Muscle layer of duodenum (tissue), 2 donors: ENCODE data around the gene NOS2.
"Not testable (repeated sequence)": the region's sequence is repeated elsewhere in the genome, so short reads cannot be mapped to it uniquely, and the experiment has no call there.

Experiments
- H3K27ac ChIP-seq: one replicate; pipeline ENCODE4 v1.7.0; 2013; ENCODE audit warnings: mild to moderate bottlenecking, low read length
- H3K27me3 ChIP-seq: one replicate; pipeline ENCODE4 v1.7.0; 2013; ENCODE audit warnings: low read depth, mild to moderate bottlenecking, control low read depth, low read length
- H3K36me3 ChIP-seq, 2 donors: one replicate each; pipeline ENCODE4 v1.7.0; 2013; ENCODE audit warnings: low read length in 2 of 2, control low read depth in 1 of 2, mild to moderate bottlenecking in 1 of 2; ENCODE audit not compliant: insufficient read depth in 2 of 2, control insufficient read depth in 1 of 2
- H3K4me1 ChIP-seq, 2 donors: one replicate each; pipeline ENCODE4 v1.7.0; 2013; ENCODE audit warnings: low read length in 2 of 2, mild to moderate bottlenecking in 2 of 2, control low read depth in 1 of 2, moderate library complexity in 1 of 2; ENCODE audit not compliant: insufficient read depth in 2 of 2, control insufficient read depth in 1 of 2
- H3K4me3 ChIP-seq, 2 donors: one replicate each; pipeline ENCODE4 v1.7.0; 2013; ENCODE audit warnings: low read length in 2 of 2, low read depth in 1 of 2, mild to moderate bottlenecking in 1 of 2
- H3K9me3 ChIP-seq, 2 donors: one replicate each; pipeline ENCODE4 v1.7.0; 2013; ENCODE audit warnings: low read length in 2 of 2, control low read depth in 1 of 2, mild to moderate bottlenecking in 1 of 2; ENCODE audit not compliant: control insufficient read depth in 1 of 2
- donor health status: healthy.

NOS2 gene

DNA sequence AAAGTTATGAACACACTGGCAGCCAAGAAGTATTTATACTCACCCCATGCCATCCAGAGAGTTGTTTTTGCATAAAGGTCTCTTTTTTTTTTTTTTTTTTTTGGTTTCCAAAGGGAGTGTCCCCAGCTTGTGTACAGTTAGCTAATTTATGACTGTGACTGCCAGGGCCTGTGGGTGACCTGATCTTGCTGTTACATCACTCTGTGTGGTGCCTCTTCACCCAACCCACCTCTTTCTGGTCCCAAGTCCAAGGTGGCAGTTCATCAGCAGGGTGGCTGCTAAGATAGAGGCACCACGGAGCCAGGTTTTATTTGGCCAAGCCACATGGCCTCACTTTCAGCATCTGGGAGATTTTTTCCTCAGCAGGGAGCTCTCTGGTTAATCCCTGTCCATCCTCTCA, at the start of gene NOS2:
Gene NOS2, minus strand, starts transcription at position 8 of the 400 bp plus-strand sequence. CDS start 1,720 bp downstream, outside the sequence.
- Histone ChIP-seq H3K27me3 (no peaks in the 10 kb centered on the region), H3K4me1 (no peaks in the 10 kb centered on the region), H3K4me3 (peak within 1 kb of the TSS in 1 of 2 donors; percentile 1), H3K9me3 (no peaks in the 10 kb centered on the region), H3K27ac (peak within 1 kb of the TSS; percentile 18), H3K36me3 (no peaks in the 10 kb centered on the region)

DNA sequence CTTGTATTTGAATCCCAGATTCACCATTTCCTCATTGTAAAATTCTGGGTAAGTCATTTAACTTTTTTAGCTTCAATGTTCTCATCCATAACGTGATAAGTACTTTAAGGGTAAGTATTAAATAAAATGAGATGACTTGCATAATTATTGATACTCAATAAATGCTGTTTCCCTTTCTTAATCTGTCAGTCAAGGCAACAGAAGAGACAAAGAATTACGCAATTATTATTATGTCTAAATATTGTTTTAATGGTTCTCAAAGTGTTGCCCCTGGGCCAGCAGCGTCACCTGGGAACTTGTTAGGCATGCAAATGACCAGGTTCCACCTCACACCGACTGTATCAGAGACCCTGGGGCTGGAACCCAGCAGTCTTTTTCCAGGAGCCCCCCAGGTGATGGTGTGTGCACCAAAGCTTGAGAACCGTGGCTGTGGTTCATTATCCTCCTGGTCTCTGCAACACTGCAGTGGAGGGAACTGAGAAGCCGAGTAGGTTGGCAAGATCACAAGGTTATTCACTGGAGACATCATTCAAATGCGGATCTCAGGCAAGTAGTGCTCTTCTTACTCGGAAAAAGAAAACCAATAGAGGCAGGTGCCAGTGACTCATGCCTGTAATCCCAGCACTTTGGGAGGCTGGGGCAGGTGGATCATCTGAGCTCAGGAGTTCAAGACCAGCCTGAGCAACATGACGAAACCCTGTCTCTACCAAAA, 49.3 kb upstream of the NOS2 start:
- no peaks in the 10 kb centered on the region for H3K4me1 ChIP-seq
- no peaks in the 10 kb centered on the region for H3K27me3 ChIP-seq
- H3K9me3 ChIP-seq = no peaks in the 10 kb centered on the region
- no peak overlapping the region for H3K4me3 ChIP-seq
- H3K27ac ChIP-seq = no peak overlapping the region
- H3K36me3 ChIP-seq = no peaks in the 10 kb centered on the region

DNA sequence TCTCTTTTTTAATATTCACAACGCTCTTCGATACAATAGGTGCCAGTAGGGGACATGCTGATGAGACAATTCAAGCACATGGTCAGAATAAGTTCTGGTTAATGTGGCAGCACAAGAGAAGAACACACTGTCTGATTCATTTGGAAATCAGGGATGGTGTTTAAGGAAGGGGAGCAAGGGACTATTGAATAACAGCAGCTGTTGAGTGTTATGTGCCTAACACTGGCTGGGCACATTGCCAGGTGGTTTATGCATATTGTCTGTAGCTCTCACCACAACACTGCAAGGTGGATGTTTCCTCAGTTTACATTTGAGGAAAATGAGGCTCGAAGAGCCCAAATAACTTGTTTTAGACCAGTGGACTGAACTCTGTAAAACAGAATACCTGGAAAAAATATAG, 48.6 kb upstream of the NOS2 start:
- no peaks in the 10 kb centered on the region for H3K4me1 ChIP-seq
- H3K27me3 ChIP-seq = no peaks in the 10 kb centered on the region
- H3K27ac ChIP-seq = no peak overlapping the region
- H3K9me3 ChIP-seq = no peaks in the 10 kb centered on the region
- H3K36me3 ChIP-seq = no peaks in the 10 kb centered on the region
- no peak overlapping the region for H3K4me3 ChIP-seq

DNA sequence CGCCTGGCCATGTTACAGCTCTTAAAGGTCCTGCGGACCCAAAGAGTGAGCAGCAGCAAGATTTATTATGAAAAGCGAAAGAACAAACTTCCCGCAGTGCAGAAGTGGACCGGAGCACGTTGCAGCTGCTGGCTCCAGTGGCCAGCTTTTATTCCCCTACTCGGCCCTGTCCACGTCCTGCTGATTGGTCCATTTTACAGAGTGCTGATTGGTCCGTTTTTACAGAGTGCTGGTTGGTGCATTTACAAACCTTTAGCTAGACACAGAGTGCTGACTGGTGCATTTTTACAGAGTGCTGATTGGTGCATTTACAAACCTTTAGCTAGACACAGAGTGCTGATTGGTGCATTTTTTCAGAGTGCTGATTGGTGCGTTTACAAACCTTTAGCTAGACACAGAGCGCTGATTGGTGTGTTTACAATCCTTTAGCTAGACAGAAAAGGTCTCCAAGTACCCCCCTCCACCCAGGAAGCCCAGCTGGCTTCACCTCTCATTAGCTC, 46.5 kb upstream of the NOS2 start:
- H3K36me3 ChIP-seq, H3K27me3 ChIP-seq, H3K9me3 ChIP-seq, H3K27ac ChIP-seq, H3K4me1 ChIP-seq, H3K4me3 ChIP-seq: not testable (repeated sequence)

DNA sequence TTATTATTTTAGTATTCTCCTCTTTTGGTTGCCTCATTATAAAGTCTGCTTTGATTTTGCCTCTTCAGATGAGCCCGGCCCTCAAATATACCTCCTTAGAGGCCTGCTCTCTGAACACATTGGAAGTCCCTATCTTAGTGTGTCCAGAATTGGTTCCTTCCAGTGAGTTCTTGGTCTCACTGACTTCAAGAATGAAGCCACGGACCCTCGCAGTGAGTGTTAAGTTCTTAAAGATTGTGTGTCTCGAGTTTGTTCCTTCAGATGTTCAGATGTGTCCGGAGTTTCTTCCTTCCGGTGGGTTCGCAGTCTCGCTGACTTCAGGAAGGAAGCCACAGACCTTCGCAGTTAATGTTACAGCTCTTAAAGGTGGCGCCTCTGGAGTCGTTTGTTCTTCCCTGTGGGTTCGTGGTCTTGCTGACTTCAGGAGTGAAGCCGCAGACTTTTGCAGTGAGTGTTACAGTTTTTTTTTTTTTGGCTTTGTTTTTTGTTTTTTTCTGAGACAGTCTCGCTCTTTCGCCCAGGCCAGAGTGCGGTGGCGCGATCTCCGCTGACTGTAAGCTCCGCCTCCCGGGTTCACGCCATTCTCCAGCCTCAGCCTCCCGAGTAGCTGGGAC, 45.8 kb upstream of the NOS2 start:
- H3K4me3 ChIP-seq = no peak overlapping the region

DNA sequence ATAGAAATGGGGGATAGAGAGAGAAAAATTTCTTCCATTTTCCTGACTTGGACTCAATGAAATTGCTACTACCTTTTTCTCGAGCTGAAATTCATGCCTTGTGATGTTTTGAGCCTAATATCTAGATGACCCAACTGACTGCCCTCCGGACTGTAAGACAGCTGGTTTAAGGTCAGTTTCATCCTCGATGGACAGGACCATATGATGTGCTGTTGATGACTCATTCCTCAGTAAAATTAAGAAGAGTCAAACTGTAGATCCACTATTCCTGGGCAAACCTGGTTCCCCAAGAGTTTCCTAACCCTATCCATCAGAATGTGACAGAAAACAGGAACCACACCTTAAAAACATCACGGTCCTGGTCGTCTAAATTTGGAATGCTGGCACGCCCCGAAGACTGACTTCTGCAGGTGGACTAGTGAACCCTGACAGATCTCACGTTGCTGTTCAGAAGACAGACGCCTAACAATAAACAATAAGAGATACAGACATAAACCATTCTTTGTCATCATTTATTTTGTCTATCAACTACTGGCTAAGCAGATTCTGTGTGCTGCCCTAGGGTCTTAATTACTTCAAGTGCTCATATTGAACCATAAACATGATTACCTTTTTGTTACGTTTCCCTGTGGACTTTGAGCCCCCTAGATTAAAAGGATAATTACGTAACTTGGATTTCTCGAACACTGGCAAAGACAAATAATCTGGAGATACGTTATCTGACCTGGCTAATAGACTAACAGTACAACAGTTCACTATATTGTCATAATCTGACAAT, 45.1 kb upstream of the NOS2 start:
- no peaks in the 10 kb centered on the region for H3K36me3 ChIP-seq
- no peak overlapping the region for H3K4me3 ChIP-seq
- no peaks in the 10 kb centered on the region for H3K9me3 ChIP-seq
- no peak overlapping the region for H3K27ac ChIP-seq
- no peaks in the 10 kb centered on the region for H3K4me1 ChIP-seq
- H3K27me3 ChIP-seq = no peaks in the 10 kb centered on the region

More for the DNA sequence above, 45.8 kb upstream of the NOS2 start:
- Histone ChIP-seq H3K4me1 (no peaks in the 10 kb centered on the region), H3K36me3 (no peaks in the 10 kb centered on the region), H3K9me3 (no peaks in the 10 kb centered on the region), H3K27me3 (no peaks in the 10 kb centered on the region), H3K27ac (no peak overlapping the region)

DNA sequence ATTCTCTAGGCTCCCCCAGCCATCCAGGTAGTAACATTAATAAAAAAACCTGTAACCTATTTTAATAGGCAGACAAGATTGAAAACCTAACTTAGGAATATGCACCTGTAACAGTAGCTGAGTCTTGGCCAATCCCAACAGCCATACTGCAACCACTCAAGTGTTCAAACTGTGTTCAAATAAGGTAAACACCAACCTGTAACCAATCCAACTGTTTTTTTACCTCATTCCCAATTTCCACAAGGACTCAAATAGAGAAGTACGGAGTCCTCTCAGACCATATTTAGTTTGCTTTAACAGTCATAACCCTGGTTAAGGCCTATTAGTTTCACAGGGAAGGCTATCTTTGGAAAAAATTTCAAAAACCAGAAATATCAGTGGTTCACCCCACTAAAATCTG, 40.4 kb upstream of the NOS2 start:
- H3K9me3 ChIP-seq = no peaks in the 10 kb centered on the region
- H3K27me3 ChIP-seq = no peaks in the 10 kb centered on the region
- no peak overlapping the region for H3K4me3 ChIP-seq
- H3K36me3 ChIP-seq = no peaks in the 10 kb centered on the region
- H3K27ac ChIP-seq = no peak overlapping the region
- H3K4me1 ChIP-seq = no peaks in the 10 kb centered on the region

DNA sequence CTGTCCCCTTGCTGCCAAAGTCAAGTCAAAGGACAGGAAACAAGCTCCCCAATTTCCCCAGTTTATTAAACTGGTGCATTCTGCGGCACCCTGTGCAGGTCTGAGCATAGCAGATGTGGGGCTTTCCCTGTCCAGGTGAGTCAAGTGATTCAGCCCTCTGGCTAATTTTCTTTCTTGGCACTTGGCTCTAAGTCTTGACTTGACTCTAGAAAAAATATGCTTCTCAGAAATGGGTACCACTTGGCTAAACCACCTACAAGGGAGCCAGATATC, 40.0 kb upstream of the NOS2 start:
- H3K27ac ChIP-seq, H3K36me3 ChIP-seq, H3K9me3 ChIP-seq, H3K4me3 ChIP-seq, H3K4me1 ChIP-seq, H3K27me3 ChIP-seq: not testable (repeated sequence)

DNA sequence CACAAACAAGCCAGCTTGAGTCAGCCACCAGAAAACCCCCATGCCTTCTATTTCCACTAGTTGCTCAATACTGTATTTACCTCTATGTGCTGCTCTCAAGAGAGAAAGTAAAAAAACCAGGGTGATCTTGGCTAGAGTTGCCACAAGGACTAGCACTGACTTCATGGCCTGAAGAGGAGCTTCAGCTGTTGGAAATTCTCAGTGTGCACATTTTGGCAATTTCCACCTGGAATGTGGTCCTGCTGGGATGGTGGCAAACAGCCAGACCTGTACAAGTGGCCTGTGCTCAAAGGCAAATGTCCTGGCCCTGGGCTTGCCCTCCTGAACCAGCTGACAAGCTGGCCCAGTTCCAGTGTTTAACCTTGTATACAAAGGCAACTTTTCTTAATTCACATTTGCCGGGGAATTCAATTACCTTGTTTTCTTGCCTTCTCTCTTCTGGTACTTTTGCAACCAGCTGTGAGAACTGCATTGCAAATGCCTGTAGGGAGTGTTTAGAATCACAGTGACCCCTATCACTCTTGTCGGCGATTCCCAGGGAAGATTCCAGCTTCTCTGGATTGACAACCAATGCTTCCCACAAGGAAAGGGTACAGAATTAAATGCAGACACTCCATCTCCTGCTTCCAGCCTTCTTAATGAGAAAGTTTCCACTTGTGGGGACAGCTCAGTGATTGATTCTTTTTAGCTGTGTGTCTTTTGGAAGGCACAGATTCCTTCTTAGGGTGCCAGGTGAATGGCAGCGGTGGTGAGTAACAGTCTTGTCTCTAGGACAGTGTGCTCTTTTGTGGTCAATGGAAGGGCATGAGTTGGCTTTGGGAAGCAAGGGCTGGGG, 39.5 kb upstream of the NOS2 start:
- not testable (repeated sequence) for H3K4me3 ChIP-seq, H3K9me3 ChIP-seq, H3K27me3 ChIP-seq, H3K36me3 ChIP-seq, H3K27ac ChIP-seq, H3K4me1 ChIP-seq

DNA sequence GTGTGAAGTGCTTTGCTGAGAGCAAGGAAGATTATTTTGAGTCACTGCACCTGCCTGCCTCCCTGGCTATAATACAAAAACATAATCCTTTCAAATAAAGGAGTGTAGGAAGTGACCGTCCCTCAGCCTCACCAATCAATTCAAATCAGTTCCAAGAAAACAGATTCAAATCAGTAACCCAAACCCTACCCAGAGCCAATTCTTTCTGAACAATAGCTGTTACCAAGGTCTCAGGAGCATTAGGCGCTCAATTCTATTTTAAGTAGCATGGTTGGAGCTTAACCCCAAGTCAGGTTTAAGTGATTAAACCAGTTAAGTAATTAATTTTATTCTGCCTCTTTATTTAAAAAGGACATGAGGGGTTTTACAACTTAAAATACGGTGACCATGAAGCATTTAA, 38.3 kb upstream of the NOS2 start:
- H3K9me3 ChIP-seq, H3K36me3 ChIP-seq, H3K27ac ChIP-seq, H3K4me1 ChIP-seq, H3K27me3 ChIP-seq, H3K4me3 ChIP-seq: not testable (repeated sequence)

DNA sequence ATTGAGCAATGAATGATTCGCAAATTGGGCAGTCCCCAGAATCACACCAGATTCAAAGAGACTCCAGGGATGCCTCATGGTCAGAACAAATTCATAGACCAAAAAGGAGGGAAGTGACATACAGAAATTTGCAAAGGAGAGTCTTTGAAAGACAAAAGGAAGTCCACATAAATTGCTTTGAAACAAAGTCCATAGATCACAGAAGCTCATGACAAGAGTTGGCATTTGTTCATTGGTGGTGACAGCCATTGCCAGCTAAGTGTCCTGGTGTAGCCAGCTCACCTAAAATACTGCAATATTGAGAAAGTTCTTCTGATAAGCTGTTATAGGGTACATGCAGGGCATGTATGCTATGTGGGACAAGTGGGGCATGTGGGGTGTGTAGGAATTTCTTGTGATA, 37.4 kb upstream of the NOS2 start:
- H3K27me3 ChIP-seq, H3K27ac ChIP-seq, H3K9me3 ChIP-seq, H3K36me3 ChIP-seq, H3K4me3 ChIP-seq, H3K4me1 ChIP-seq: not testable (repeated sequence)
